IPS-NIHi11 (cell line): ENCODE measurements around the gene PRKG1.
"Not testable (repeated sequence)": the region's sequence is repeated elsewhere in the genome, so short reads cannot be mapped to it uniquely, and the experiment has no call there.

Experiments
- DNase-seq: peaks from one replicate; pipeline ENCODE4 v3.0.0; 2012; ENCODE audit warnings: mixed read lengths, low spot score

The PRKG1 gene

DNA sequence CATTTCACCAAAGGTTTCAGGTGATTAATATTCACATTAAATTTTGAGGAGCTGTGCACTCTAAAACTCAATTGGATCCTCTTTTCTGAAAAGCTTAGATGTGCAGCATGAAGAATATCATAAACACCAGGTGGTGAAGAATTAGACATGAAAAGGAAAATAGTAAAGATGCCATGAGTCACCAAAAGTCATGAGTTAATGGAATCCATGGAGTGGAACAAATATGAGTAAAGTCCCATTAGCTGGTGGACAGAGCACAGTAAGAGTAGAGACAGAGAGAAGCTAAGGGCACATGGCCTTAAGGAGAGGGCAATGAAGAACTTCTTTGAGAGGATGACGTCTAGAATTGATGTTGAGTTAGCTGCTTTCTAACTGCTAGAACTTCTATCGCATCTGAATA lies 353.5 kb downstream of the PRKG1 start:
- no peak for DNase-seq

DNA sequence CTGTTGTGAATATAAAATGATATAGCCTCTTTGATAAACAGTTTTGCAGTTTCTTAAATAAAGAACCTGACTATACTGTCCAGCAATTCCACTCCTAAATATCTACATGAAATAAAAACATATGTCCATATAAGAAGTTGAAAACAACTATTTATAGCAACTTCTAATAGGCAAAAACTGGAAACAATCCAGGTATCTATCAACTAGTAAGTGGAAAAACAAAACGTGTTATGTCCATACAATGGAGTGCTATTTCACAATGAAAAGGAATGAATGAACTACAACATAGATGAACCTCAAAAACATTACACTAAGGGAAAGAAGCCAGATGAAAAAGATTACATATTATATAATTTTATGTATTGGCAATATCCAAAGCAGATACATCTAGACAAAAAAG lies 356.2 kb downstream of the PRKG1 start:
- DNase-seq = no peak

- DNase-seq = no peak
Measured at GRCh38 chr10:51433949-51434475, 359.7 kb downstream of the PRKG1 start.

DNA sequence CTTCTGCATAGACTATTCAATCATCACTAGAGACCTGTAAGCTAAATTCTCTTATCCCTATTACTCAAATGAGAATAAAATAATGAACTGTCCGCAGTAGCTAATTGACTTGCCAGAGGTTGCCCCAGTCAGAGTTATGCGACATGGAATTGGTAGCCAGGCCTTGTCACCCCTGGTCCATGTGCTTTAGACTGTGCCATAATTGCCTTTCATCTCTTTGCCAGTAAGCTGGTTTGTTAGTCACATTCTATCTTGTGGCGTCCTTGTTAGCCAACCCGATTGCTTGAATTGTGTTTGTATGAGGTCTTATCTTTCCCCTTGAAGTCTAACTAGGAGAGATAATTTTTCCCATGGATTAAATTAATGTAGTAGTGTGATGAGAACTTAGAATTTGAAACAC lies 362.5 kb downstream of the PRKG1 start:
- no peak for DNase-seq

- DNase-seq = no peak
Measured at GRCh38 chr10:51439645-51440044, 365.4 kb downstream of the PRKG1 start.

- DNase-seq = no peak
Measured at GRCh38 chr10:51445588-51445987, 371.3 kb downstream of the PRKG1 start.

GRCh38 chr10:51447119-51447518 lies 372.8 kb downstream of the PRKG1 start:
- DNase-seq = no peak

DNA sequence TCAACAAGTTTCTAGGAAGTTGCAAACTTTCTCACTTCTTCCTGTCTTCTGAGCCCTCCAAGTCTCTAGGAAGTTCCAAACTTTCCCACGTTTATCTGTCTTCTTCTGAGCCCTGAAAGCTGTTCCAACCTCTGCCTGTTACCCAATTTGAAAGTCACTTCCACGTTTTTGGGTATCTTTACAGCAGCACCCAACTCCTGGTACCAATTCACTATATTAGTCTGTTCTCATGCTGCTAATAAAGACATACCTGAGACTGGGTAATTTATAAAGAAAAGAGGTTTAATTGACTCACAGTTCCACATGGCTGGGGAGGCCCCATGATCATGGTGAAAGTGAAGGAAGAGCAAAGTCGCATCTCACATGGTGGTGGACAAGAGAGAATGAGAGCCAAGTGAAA lies 381.5 kb downstream of the PRKG1 start:
- DNase-seq = not testable (repeated sequence)

GRCh38 chr10:51459476-51459875 lies 385.2 kb downstream of the PRKG1 start:
- no peak for DNase-seq

DNA sequence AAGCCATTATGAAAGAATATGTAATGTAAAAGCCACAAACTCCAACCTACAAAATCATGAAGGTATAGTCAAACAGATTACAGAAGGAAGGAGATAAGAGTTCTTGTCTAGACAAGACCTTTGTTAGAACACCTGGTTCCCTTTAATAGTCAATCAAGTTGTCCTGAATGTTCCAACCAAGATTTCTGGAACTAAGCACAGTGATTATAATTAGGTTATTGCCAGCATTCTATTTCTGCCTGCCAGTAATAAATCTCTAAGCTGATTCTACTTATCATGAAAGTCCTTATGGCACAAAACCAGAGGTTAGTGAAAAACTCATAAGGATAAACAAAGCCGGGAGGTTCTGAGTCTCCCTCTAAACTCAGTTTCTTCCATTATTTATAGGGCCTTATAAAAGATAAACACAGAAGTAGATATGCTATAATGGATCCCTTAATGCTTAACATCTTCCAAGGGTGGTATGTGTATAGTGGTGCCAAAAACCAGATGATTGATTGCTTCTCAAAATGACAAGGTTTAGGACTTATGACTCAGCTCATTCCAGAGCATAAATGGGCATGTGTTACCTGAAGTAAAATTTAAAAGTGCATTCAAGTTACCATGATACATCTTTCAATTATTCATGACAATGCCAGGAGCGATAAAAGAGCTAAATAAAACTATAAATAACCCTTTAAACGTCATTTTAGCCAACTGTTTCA lies 387.9 kb downstream of the PRKG1 start:
- no peak for DNase-seq

DNA sequence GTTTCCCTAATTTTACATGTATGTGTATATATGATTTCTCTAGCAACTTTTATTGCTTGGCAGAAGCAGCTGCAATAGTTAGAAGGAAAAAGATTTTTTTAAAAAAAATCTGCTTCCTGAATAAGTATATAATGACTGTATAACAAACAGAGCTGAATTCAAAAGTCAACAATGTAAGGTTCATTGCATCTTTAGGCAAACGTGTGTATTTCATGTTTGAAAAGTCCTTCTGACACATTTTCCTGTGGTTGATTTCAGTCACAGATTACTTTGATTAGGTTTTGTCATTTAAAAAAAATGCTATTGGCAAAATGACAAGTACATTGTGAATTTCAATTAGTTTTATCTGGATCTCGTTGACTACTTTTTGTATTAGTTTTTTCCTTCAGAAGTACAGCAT lies 394.1 kb downstream of the PRKG1 start:
- no peak for DNase-seq

DNA sequence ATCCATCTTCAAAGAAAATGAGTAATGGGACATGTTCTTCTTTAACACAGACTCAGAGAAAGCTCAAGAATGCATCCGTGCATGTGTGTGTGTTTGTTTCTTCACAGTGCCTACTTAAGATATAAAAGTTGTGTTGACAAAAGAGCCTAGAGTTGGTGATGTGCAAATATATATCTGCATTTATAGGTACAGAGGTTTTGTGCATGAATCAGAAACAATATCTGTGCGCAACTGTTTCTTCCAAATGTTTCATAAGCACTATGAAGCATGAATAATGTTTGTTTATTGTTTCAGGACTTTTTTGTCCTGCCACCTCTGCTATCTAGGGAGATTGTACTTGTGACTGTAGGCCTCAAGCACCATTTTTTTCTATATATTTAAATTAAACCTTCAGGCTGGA lies 395.4 kb downstream of the PRKG1 start:
- DNase-seq = no peak

DNA sequence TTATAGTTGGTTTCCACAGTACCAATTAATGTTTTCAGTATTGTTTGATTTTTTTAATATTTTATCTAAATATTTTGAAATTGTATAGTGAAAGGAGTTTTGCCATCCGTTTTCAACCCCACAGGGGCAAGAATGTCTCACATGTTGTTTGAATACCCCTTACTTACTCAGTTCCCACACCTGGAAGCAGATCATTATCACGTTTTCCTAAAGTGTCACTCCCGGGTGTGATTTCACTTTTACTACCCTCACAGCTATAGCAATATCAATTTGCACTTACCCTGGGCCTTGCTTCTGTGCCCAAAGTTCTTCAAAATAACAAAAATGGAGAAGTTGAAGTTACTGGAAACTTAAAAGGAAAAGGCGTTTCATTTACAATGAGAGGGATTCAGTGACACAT lies 397.0 kb downstream of the PRKG1 start:
- no peak for DNase-seq

DNA sequence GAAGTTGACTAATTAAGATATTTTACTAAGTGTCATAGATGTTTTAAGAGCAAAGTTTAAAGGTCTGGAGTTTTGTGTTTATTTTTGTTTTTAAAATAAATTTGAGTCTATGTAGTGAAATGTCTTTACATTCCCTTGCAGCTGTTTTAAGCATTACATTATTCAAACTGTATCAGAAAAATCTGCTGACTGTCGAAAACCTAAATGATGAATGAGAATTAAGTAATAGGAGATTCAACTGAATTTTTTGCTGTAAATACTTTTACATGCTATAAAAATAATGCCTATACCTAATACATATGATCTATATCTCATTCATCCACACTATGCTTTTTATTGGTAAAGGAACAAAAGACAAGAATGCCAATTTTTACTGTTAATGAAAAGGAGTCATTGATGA lies 397.9 kb downstream of the PRKG1 start:
- no peak for DNase-seq

- DNase-seq = no peak
Measured at GRCh38 chr10:51479711-51480110, 405.4 kb downstream of the PRKG1 start.

GRCh38 chr10:51485668-51486067 lies 411.4 kb downstream of the PRKG1 start:
- DNase-seq = no peak

- no peak for DNase-seq
Measured at GRCh38 chr10:51487576-51487975, 413.3 kb downstream of the PRKG1 start.

GRCh38 chr10:51488766-51489408 lies 414.6 kb downstream of the PRKG1 start:
- no peak for DNase-seq

DNA sequence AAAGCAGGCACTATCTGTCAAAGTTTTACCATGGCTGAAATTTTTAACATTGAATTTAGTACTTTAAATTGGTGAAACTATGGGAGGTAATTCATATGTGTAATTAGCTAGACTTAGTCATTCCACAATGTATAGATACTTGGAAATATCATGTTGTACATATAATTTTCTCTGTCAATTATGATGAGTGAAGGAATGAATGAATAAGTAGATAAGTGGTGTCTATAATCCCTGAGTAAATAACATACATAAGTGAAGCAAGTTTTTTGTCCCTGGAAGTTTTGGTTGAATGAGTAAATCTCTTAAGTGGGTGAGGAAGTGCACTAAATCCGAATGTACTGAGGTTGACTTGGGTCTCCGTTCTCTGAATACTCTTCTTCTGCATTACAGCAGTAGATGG lies 424.1 kb downstream of the PRKG1 start:
- no peak for DNase-seq

- DNase-seq = no peak
Measured at GRCh38 chr10:51501396-51501795, 427.1 kb downstream of the PRKG1 start.

DNA sequence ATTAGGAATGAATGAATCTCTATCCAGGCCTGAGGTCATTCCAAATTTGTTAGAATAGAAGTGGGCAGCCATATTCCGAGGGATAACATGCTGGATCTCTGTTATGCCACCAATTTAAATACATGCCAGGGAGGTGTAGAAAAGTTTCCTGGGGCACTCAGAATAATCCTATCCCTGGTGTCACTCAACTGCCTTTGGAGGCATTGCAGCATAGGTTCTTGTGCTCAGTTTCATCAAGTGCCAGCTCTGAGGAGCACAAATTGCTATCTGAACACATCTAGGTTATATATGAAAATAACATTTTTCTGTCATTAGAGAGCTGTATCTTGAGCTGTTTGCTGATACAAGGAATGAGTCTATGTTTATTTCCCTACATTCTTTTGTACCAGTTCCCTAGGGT lies 427.8 kb downstream of the PRKG1 start:
- no peak for DNase-seq

- DNase-seq = no peak
Measured at GRCh38 chr10:51503378-51503777, 429.1 kb downstream of the PRKG1 start.

DNA sequence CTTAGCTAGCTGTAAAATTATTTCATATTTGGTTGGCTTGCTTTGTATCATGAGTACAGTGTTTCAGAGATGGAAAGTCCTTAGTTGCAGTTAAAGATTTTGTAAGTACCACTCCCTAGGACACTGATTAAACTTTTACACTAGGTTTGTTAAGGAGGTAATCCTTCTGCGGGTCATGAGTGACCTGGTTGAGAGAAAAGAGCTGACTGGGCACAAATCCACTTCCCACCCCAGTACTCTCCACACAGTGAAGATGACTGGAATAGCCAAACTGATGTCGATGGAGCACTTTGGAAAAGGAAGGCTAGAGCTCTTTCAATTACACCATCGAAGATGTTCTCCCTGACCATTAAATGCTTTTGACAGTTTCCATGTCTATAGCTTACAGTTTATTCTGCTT lies 433.2 kb downstream of the PRKG1 start:
- DNase-seq = no peak

- DNase-seq = no peak
Measured at GRCh38 chr10:51508156-51508555, 433.9 kb downstream of the PRKG1 start.
